C4-2B (cell line): ENCODE data around the gene TMEM30B.

Source experiments
- H3K27ac ChIP-seq: fragments of 450-650 bp; 2 replicates; pipeline ENCODE4 v1.5.1; 2017
- CTCF ChIP-seq: fragments of 450-650 bp; conservative IDR thresholded peaks from 2 replicates; pipeline ENCODE4 v1.5.1; 2017; ENCODE audit warnings: mild to moderate bottlenecking
- ZFX ChIP-seq: fragments of 450-650 bp; IDR thresholded peaks from 2 replicates; pipeline ENCODE4 v1.6.1; 2017

The TMEM30B gene

GRCh38 chr14:61284001-61284400 is 2.9 kb upstream of the TMEM30B start:
- TF ChIP-seq ZFX (no peak), CTCF (no peak)
- H3K27ac ChIP-seq: no peak overlapping the region

GRCh38 chr14:61282746-61283145 is 1.6 kb upstream of the TMEM30B start:
- no peak overlapping the region for H3K27ac ChIP-seq
- TF ChIP-seq ZFX (no peak), CTCF (no peak)

- H3K27ac ChIP-seq: no peak overlapping the region
- no peak for TF ChIP-seq ZFX
- no peak for TF ChIP-seq CTCF
These were observed 774 bp upstream of the TMEM30B start for GRCh38 chr14:61281948-61282275.

- no peak for TF ChIP-seq CTCF
- TF ChIP-seq ZFX: no peak
- H3K27ac ChIP-seq: no peak overlapping the region
These were observed 482 bp downstream of the TMEM30B start for GRCh38 chr14:61280526-61281185.

GRCh38 chr14:61280092-61280525 is 1.0 kb downstream of the TMEM30B start:
- TF ChIP-seq CTCF (no peak), ZFX (no peak)
- no peak overlapping the region for H3K27ac ChIP-seq

GRCh38 chr14:61279082-61279481 is 2.1 kb downstream of the TMEM30B start:
- TF ChIP-seq ZFX (no peak), CTCF (no peak)
- H3K27ac ChIP-seq: no peak overlapping the region

- TF ChIP-seq CTCF: no peak
- TF ChIP-seq ZFX: no peak
- H3K27ac ChIP-seq: no peak overlapping the region
These were observed 3.4 kb downstream of the TMEM30B start for GRCh38 chr14:61277784-61278183.
